Hepatocyte (in vitro differentiated cells): Measurements from ENCODE around the gene WDR46. TPM values are rescaled to one million over a fixed set of nuclear protein-coding genes. Genes with fewer than 3 reads are reported as not detected.

Experiments used
- DNase-seq: peaks from one replicate; pipeline ENCODE4 v3.0.0-alpha.2; 2016; ENCODE audit warnings: low spot score
- H2AFZ ChIP-seq: fragments of 200-600 bp; sonication (generic); 2 replicates; pipeline ENCODE4 v1.6.0; 2016; ENCODE audit warnings: antibody characterized with exemption, mild to moderate bottlenecking
- H3K27ac ChIP-seq: fragments of 200-600 bp; sonication (generic); 2 replicates; pipeline ENCODE4 v1.5.1; 2016; ENCODE audit warnings: mild to moderate bottlenecking
- H3K27me3 ChIP-seq: fragments of 200-600 bp; sonication (generic); 2 replicates; pipeline ENCODE4 v1.6.1; 2016
- H3K36me3 ChIP-seq: fragments of 200-600 bp; sonication (generic); replicated peaks from 2 replicates; pipeline ENCODE4 v1.5.1; 2016; ENCODE audit warnings: low read depth; ENCODE audit not compliant: insufficient read depth
- H3K4me1 ChIP-seq: fragments of 200-600 bp; sonication (generic); 2 replicates; pipeline ENCODE4 v1.5.1; 2016; ENCODE audit warnings: mild to moderate bottlenecking, moderate library complexity; ENCODE audit not compliant: insufficient read depth
- H3K4me2 ChIP-seq: fragments of 200-600 bp; sonication (generic); 2 replicates; pipeline ENCODE4 v1.6.0; 2016
- H3K4me3 ChIP-seq: fragments of 200-600 bp; sonication (generic); 2 replicates; pipeline ENCODE4 v1.5.1; 2016; ENCODE audit warnings: mild to moderate bottlenecking
- H3K79me2 ChIP-seq: fragments of 200-600 bp; sonication (generic); 2 replicates; pipeline ENCODE4 v1.6.0; 2017; ENCODE audit warnings: mild to moderate bottlenecking
- H3K9me2 ChIP-seq: fragments of 200-600 bp; sonication (generic); replicated peaks from 2 replicates; pipeline ENCODE4 v1.6.0; 2017; ENCODE audit warnings: mild to moderate bottlenecking; ENCODE audit not compliant: insufficient read depth
- H3K9me3 ChIP-seq: fragments of 200-600 bp; sonication (generic); 2 replicates; pipeline ENCODE4 v1.5.1; 2016; ENCODE audit warnings: low read depth, mild to moderate bottlenecking
- H4K20me1 ChIP-seq: fragments of 200-600 bp; sonication (generic); 2 replicates; pipeline ENCODE4 v1.6.0; 2016; ENCODE audit warnings: mild to moderate bottlenecking; ENCODE audit not compliant: insufficient read depth, poor library complexity, severe bottlenecking
- CTCF ChIP-seq: fragments of 200-600 bp; sonication (generic); IDR thresholded peaks from 2 replicates; pipeline ENCODE4 v1.5.1; 2016; ENCODE audit warnings: antibody characterized with exemption, mild to moderate bottlenecking; ENCODE audit not compliant: poor library complexity
- EZH2 ChIP-seq: fragments of 200-600 bp; sonication (generic); IDR thresholded peaks from 2 replicates; pipeline ENCODE4 v1.6.1; 2016; ENCODE audit warnings: antibody characterized with exemption, mild to moderate bottlenecking, borderline replicate concordance
- EZH2phosphoT487 ChIP-seq: fragments of 200-600 bp; sonication (generic); IDR thresholded peaks from one replicate; pipeline ENCODE4 v1.6.1; 2018; ENCODE audit warnings: antibody characterized with exemption, mild to moderate bottlenecking, low read depth, moderate library complexity; ENCODE audit not compliant: unreplicated experiment, severe bottlenecking
- WGBS: methylation state at CpG from one replicate; pipeline ENCODE4 v1.1.6; 2016; ENCODE audit warnings: low lambda C conversion rate; ENCODE audit errors: missing lambda C conversion rate; 5-methylcytosine and 5-hydroxymethylcytosine counted together
- microRNA-seq: library from miRNA; unstranded; fragments of <30 nt; microRNA quantifications from one replicate; pipeline ENCODE4, GENCODE V29; 2017
- polyA plus RNA-seq: library from polyadenylated mRNA; unstranded; fragments of >200 nt; fragmentation: Nextera tagmentation; extraction: Ambion mirVana; gene quantifications from 2 replicates; pipeline ENCODE4 v1.2.1, GENCODE V29; 2016
- total RNA-seq: library from RNA; depleted of rRNA; stranded (reverse); fragments of >200 nt; gene quantifications from 2 replicates; pipeline ENCODE4 v1.2.3, GENCODE V29; 2014

The WDR46 gene
- total and polyA plus RNA-seq, 2 experiments from 2014 or later: 51.1 to 84.2 TPM

- H3K4me2 ChIP-seq: no peak overlapping the region
- H3K36me3 ChIP-seq: no peaks in the 10 kb centered on the region
- no peaks in the 10 kb centered on the region for H4K20me1 ChIP-seq
- no peak for DNase-seq
- H3K9me2 ChIP-seq: no peaks in the 10 kb centered on the region
- no peak overlapping the region for H2AFZ ChIP-seq
- H3K4me3 ChIP-seq: no peak overlapping the region
- no peaks in the 10 kb centered on the region for H3K79me2 ChIP-seq
- H3K4me1 ChIP-seq: no peaks in the 10 kb centered on the region
- no peaks in the 10 kb centered on the region for H3K9me3 ChIP-seq
- WGBS: 15% methylated on average over 6 of the region's 6 CpGs
- no peak overlapping the region for H3K27ac ChIP-seq
- H3K27me3 ChIP-seq: peaks cover 2% of the 10 kb centered on the region
- no peak for TF ChIP-seq EZH2phosphoT487
- no peak for TF ChIP-seq EZH2
- no peak for TF ChIP-seq CTCF
Observed at GRCh38 chr6:33235221-33235634, 53.8 kb downstream of the WDR46 start.

Small RNA genes within 50 kb of the gene (microRNA-seq; reads per million reads assigned to microRNA genes)
- gene MIR6834 (not detected), gene MIR6873 (not detected)

Other genes with a start within 250 kb of the WDR46 start
- 2.6 and 5.3 TPM in 2 replicates for gene HLA-DPA1, start 215.6 kb downstream of the WDR46 start, total RNA-seq
- gene HLA-DPA1, start 215.6 kb downstream of the WDR46 start, polyA plus RNA-seq: 1.7 and 4.7 TPM in 2 replicates
- 18.0 and 22.1 TPM in 2 replicates for gene HLA-DPB1, start 213.2 kb downstream of the WDR46 start, total RNA-seq
- gene HLA-DPB1, start 213.2 kb downstream of the WDR46 start, polyA plus RNA-seq: 12.4 and 16.0 TPM in 2 replicates
- 2.5 and 3.0 TPM in 2 replicates for gene COL11A2, start 96.8 kb downstream of the WDR46 start, total RNA-seq
- gene COL11A2, start 96.8 kb downstream of the WDR46 start, polyA plus RNA-seq: 4.2 and 4.7 TPM in 2 replicates
- 14.2 and 17.0 TPM in 2 replicates for gene RXRB, start 88.6 kb downstream of the WDR46 start, total RNA-seq
- 24.6 and 29.8 TPM in 2 replicates for gene RXRB, start 88.6 kb downstream of the WDR46 start, polyA plus RNA-seq
- 118 and 130 TPM in 2 replicates for gene SLC39A7, start 88.4 kb downstream of the WDR46 start, total RNA-seq
- 46.4 and 55.0 TPM in 2 replicates for gene SLC39A7, start 88.4 kb downstream of the WDR46 start, polyA plus RNA-seq
- 6.0 and 7.8 TPM in 2 replicates for gene HSD17B8, start 84.6 kb downstream of the WDR46 start, total RNA-seq
- 11.1 and 12.9 TPM in 2 replicates for gene HSD17B8, start 84.6 kb downstream of the WDR46 start, polyA plus RNA-seq
- gene RING1, start 80.7 kb downstream of the WDR46 start, total RNA-seq: 25.0 and 25.6 TPM in 2 replicates
- gene RING1, start 80.7 kb downstream of the WDR46 start, polyA plus RNA-seq: 32.3 and 32.5 TPM in 2 replicates
- 28.8 and 43.2 TPM in 2 replicates for gene VPS52, start 17.4 kb downstream of the WDR46 start, total RNA-seq
- 42.5 and 48.3 TPM in 2 replicates for gene VPS52, start 17.4 kb downstream of the WDR46 start, polyA plus RNA-seq
- 3,293 and 3,728 TPM in 2 replicates for gene RPS18, start 17.2 kb downstream of the WDR46 start, total RNA-seq
- gene RPS18, start 17.2 kb downstream of the WDR46 start, polyA plus RNA-seq: 1,497 and 1,517 TPM in 2 replicates
- 2.0 and 5.2 TPM in 2 replicates for gene B3GALT4, start 12.1 kb downstream of the WDR46 start, total RNA-seq
- 5.7 and 8.1 TPM in 2 replicates for gene B3GALT4, start 12.1 kb downstream of the WDR46 start, polyA plus RNA-seq
- gene PFDN6, start 362 bp upstream of the WDR46 start, total RNA-seq: 43.9 and 52.7 TPM in 2 replicates
- gene PFDN6, start 362 bp upstream of the WDR46 start, polyA plus RNA-seq: 19.5 and 27.2 TPM in 2 replicates
- 57.4 and 63.3 TPM in 2 replicates for gene RGL2, start 9.7 kb upstream of the WDR46 start, total RNA-seq
- 82.1 and 89.3 TPM in 2 replicates for gene RGL2, start 9.7 kb upstream of the WDR46 start, polyA plus RNA-seq
- gene TAPBP, start 24.8 kb upstream of the WDR46 start, total RNA-seq: 39.1 and 59.3 TPM in 2 replicates
- gene TAPBP, start 24.8 kb upstream of the WDR46 start, polyA plus RNA-seq: 108 and 116 TPM in 2 replicates
- 21.6 and 23.4 TPM in 2 replicates for gene ZBTB22, start 28.5 kb upstream of the WDR46 start, total RNA-seq
- gene ZBTB22, start 28.5 kb upstream of the WDR46 start, polyA plus RNA-seq: 23.2 and 23.8 TPM in 2 replicates
- gene DAXX, start 33.7 kb upstream of the WDR46 start, total RNA-seq: 26.4 and 31.0 TPM in 2 replicates
- 28.4 and 35.3 TPM in 2 replicates for gene DAXX, start 33.7 kb upstream of the WDR46 start, polyA plus RNA-seq
- gene KIFC1, start 102.6 kb upstream of the WDR46 start, total RNA-seq: 6.9 and 12.7 TPM in 2 replicates
- gene KIFC1, start 102.6 kb upstream of the WDR46 start, polyA plus RNA-seq: 6.1 and 6.6 TPM in 2 replicates
- 37.2 and 44.4 TPM in 2 replicates for gene PHF1, start 121.8 kb upstream of the WDR46 start, total RNA-seq
- gene PHF1, start 121.8 kb upstream of the WDR46 start, polyA plus RNA-seq: 42.4 and 53.0 TPM in 2 replicates
- gene CUTA, start 128.9 kb upstream of the WDR46 start, total RNA-seq: 121 and 150 TPM in 2 replicates
- 349 and 357 TPM in 2 replicates for gene CUTA, start 128.9 kb upstream of the WDR46 start, polyA plus RNA-seq
- gene SYNGAP1, start 130.8 kb upstream of the WDR46 start, total RNA-seq: 5.3 and 6.6 TPM in 2 replicates
- gene SYNGAP1, start 130.8 kb upstream of the WDR46 start, polyA plus RNA-seq: 4.9 and 5.7 TPM in 2 replicates
- 5.1 and 6.2 TPM in 2 replicates for gene ZBTB9, start 165.3 kb upstream of the WDR46 start, total RNA-seq
- gene ZBTB9, start 165.3 kb upstream of the WDR46 start, polyA plus RNA-seq: 5.0 and 6.7 TPM in 2 replicates